ENCODE measurements around the gene NRGN.

DNA sequence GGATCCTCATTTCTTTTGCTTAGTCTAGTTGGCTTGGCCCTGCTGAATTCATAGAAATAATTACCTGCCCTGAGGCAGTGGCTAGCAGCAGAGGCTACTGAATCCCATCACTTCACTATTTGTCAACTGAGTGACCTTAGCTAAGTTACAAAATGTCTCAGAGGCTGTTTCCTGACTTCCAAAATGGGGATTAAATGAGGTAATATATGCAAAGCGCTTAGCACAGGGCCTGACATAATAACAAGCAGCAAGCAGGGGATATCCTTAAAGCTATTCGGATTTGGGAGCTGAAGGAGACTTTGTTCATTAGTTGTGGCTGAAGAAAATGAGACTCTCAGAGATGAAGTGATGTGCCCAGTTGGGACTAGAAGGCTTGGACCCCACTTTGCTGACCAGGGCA, 2.8 kb downstream of the NRGN start:
- no peak for TF ChIP-seq EZH2 (IDR thresholded peaks at IDR 0.05; ENCODE audit: low read length, unreplicated experiment)
- no peak for TF ChIP-seq EZH2phosphoT487 (IDR thresholded peaks at IDR 0.05; ENCODE audit: borderline replicate concordance, low read length)

Measured in PC-3 (cell line).